ENCODE data around the gene COPB1.
A peak's percentile ranks its signal among the peaks of the same experiment; 100 is the strongest.
"Not testable (repeated sequence)": the region's sequence is repeated elsewhere in the genome, so short reads cannot be mapped to it uniquely, and the experiment has no call there.

Gene COPB1

GRCh38 chr11:14499560-14500180 lies at the start of gene COPB1:
Gene COPB1 (minus strand): TSS chr11:14499811. CDS start chr11:14498928, 883 bp downstream.
- DNase-seq, result peak; percentile 94

DNA sequence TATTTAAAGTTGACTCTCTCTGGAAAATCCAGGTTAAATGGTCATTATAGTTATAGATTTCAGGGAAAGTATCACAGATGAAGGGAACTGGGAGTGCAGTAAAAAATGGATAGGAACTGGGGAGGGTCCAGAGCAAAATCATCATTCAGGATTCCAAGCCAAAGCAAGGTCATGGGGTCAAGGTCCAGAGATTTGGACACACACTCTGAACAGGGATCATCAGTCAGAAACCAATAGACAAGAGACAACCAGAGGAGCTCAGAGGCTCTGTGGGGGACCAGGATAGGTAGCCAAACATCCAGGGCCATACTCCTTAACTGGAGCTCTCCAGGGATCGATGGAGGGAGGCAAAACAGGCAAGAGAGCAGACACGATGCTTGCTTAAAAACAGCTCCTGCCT lies 47.8 kb upstream of the COPB1 start:
- no peak for DNase-seq

GRCh38 chr11:14546672-14547071 lies 47.1 kb upstream of the COPB1 start:
- no peak for DNase-seq

GRCh38 chr11:14544611-14545010 lies 45.0 kb upstream of the COPB1 start:
- no peak for DNase-seq

- DNase-seq, result no peak
Measured at GRCh38 chr11:14543260-14543659, 43.6 kb upstream of the COPB1 start.

DNA sequence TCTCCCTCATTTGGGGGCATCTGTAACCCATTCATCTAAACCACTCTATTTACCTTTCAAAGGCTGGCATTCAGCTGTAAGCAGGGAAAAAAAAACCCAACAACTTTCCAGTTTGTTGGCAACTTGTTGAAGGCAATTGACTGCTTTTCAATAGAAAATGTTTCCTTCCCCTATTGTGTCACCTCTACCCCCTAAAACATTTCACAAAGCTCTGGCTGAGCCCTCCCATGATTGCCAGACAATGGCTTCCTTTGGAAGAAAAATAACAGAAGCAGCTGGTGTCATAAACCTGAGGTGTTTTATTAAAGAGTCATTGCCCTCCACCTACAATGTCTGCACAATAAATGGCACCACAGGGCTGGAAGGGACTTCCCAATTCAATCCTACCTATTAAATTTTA lies 42.7 kb upstream of the COPB1 start:
- no peak for DNase-seq

DNA sequence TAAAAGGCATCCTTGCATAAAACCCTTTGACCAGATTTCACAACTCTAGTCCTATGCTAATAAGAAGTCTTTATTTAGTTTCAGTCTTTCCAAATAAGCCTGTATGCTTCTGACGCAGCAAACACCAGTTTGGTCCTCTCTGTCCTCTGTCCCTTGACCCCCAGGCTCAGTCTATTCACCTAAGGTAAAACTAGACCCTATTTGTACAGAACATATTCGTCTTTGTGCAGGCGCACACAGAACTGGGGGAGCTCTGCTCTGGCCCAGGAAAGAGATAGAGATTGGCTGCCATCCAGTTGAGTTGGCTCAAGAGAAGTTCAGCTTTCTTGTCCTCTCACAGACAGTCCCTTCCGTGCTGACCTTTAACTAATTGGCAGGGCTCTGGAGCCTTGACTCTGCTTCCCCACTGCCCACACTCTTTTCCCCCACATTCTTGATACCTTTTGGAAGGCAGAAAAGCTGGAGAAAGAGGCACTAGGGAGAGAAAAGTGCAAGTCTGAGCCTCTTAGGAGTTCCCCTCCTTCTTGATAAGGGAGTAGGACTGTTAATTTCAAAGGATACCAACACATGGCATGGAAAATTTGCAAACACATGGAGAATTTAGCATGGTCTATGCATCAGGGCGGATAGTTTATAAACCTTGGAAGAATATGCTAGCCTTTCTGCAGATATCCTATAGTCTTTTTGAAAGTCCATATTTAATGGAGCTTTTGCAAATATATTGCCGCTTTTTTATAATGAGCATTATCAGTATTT lies 41.8 kb upstream of the COPB1 start:
- no peak for DNase-seq

GRCh38 chr11:14539982-14540421 lies 40.4 kb upstream of the COPB1 start:
- DNase-seq, result peak; percentile 36

DNA sequence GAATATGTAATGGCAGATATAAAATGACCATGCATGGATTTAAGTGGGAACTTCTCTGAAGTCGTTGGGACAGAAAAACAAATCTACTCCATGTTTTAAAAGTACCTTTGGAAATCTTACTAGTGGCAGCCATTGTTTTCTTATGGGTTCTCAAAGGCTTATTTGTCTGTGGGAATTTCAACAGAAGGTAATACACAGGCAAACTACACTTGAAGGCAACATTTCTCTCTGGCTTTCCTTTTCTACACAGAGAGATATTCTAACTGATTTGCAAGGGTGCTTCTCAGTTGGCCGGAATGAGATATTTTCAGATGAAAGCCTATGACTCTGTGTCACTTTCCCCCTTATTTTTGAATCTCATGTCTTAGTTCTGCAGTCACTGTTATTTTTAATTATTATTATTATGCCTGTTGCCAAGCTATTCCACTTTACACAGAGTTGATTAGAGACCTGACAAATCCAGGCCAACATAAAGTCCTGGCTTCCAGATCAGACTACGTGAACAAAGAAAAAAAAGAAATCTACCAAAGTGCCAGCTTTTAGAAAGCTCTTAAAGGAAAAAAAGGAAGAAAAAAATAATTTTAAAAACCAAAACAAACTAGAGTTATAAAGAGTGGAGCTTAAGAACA lies 39.4 kb upstream of the COPB1 start:
- DNase-seq, result no peak

GRCh38 chr11:14538271-14538925 lies 38.8 kb upstream of the COPB1 start:
- no peak for DNase-seq

- peak; percentile 21 for DNase-seq
Measured at GRCh38 chr11:14537134-14537599, 37.6 kb upstream of the COPB1 start.

DNA sequence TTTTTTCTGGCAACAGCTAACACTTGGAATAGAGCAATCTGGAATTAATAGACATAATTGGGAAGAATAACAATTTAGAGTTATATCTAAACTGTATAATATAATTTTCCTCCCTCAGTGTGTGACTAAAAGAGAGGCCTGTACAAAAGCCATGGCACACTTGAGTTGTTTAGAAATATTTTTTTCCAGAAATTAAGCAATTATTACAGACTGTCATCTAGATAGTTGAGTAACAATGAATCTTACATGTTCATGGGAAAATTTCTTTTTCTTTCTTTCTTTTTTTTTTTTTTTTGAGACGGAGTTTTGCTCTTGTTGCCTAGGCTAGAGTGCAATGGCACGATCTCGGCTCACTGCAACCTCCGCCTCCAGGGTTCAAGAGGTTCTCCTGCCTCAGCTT lies 35.6 kb upstream of the COPB1 start:
- DNase-seq, result not testable (repeated sequence)

GRCh38 chr11:14529951-14530350 lies 30.3 kb upstream of the COPB1 start:
- no peak for DNase-seq

GRCh38 chr11:14529321-14529720 lies 29.7 kb upstream of the COPB1 start:
- DNase-seq, result no peak

DNA sequence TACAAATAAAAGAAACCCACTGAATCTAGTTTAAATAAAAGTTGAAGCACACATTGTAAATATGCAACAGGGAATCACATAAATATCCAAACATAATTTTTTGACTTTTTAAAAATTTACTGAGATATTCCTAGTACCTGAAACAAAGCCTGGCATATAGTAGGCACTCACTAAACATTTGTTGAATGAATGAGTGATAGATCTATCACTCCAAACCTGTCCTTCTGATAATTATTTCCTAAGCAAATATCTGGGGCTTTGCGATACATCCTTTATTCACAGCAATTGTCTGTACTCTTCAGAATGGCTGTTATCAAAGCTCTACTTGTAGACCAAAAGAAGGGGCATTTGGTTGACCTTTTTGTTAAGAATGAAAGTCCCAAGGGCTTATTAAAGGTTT lies 23.2 kb upstream of the COPB1 start:
- DNase-seq, result no peak

GRCh38 chr11:14522245-14522644 lies 22.6 kb upstream of the COPB1 start:
- DNase-seq, result no peak

DNA sequence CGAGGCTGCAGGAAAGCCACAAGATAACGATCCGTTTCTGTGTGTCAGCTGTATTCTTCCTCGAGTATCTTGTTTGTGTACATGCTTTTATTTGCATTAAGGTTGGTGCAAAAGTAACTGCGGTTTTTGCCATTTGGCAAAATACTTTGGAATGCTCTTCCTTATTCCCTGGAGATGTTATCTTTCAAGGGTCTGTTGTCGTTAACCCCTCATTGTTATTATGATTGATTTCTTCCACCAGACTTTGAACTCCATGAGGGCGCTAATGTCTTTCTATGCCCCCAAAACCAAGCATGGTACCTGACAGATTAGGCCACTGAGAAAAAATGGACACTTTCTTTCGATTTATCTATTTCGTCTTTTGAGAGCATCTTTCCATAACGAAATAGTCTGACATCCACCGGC lies 21.1 kb upstream of the COPB1 start:
- DNase-seq, result no peak

DNA sequence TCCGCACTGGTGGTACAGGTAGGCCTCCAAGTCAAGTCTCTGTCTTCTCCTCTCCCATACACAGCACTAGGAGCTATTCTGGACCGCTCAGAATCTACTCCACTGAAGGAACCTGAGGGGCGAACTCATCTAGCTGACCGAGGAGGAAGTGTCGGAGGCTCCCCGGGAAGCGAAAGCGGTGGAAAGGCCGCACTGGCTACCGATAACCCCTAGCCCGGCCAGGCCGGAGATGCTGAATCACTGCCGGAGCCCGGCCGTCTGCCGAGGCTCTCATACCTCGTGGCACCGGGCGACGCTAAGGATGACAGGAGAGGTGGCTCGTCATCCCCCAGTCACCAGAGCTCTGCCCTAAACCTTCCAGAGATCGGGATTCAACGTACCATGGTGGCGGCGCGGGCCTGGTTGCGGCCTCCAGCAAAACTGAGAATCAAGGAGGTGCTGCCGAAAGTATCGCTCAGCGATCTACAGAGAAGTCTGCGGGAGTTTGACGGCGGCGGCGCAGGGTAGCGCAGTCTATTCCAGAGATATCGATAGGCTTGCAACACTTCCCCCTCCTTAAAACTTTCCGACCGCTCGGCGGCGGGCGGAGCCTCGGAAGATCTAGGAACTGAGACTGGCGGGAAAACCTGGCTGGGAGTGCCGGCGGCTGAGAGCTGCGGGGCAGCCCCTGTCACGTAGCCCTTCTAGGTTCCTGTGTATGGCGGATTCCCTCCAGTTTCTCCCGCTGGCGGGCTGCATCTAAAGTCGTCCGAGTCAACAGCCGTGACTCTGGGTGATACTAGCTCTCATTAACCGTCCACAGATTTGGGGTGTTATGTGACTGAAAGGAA lies 20.5 kb upstream of the COPB1 start, which contains the start of gene PSMA1:
PSMA1 (minus strand) TSS at position 470 of the 830 bp plus-strand sequence; CDS start at position 383, 87 bp downstream.
- peak; percentile 95 for DNase-seq

DNA sequence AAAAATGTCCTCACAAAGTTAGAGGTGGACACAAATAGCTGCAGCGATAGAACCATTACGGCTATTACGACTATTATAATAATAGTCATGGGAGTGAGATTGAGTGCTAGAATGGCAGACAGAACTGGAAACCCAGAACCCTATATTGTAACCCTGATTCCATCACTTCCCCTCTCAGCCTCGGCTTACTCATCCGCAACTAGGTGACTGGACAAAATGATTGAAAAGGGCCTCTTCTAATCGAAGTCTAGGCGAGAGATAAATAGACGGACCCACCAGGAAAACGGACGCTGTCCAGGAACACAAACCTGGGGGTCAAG lies 19.9 kb upstream of the COPB1 start:
- DNase-seq, result no peak

GRCh38 chr11:14518820-14519219 lies 19.2 kb upstream of the COPB1 start:
- DNase-seq, result no peak

DNA sequence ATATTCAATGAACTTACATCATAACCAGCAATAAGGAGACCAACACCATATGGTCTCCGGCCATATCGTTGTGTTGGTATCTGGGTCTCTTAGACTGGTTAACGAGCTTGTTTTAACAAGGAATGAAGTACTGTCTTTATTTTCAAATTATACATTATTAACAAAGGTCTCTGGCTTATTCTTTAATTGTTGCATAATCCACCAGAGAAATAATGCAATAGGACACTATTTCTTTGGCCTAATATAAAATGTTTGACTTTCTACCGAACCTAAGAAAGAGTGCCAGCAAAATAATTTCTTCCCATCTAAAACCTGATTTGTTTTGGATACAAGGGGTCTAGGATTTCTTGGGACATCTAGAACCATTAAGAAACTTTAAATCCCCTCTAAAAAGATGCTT lies 14.2 kb upstream of the COPB1 start:
- no peak for DNase-seq

GRCh38 chr11:14506532-14506931 lies 6.9 kb upstream of the COPB1 start:
- DNase-seq, result no peak

DNA sequence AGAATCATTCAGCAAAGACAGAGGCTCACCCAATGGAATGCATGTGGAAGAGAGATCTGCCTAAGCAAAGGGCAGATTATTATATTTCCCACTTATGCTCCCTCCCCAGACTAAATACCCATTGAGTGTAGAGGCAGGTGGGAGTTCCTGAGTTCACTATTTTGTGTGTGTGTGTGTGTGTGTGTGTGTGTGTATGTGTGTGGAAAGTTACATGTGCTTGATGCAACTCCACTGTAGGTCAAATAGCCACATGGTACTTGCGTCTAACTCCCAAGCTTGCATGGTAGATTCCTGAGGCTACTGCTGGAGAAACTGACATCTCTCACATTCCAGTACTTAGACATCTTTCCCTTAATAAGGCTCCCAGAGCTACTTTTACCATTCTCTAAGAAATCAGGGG lies 3.4 kb upstream of the COPB1 start:
- no peak for DNase-seq

Measured in retina (tissue), 1 donor.